ENCODE data around the gene GAS6.

GAS6 gene

DNA sequence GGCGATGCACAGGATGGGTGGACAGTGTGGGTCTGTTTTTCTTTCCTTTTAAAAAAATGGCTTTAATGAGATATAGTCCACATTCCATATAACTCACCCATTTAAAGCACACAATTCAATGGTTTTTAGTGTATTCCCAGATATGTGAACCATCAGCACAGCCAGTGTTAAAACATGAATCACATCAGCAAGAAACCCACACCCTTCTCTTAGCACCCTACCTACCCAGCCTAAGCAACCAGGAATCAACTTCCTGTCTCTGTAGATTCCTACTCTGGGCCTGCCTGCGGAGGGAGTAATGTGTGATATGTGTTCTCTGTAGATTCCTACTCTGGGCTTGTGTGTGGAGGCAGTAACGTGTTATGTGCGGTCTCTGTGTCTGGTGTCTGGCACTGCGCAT is 92.9 kb downstream of the GAS6 start:
- no peak for DNase-seq (ENCODE audit: low read depth)

All from activated T-cell treated with anti-CD3 and anti-CD28 coated beads for 48 hours (primary cell).